DMS153 treated with DMSO at 0.1 percent for 48 hours (cell line): Measurements from ENCODE around the gene MAP3K4.

Experiments
- DNase-seq: peaks from one replicate; lab custom pipeline; 2025; ENCODE audit not compliant: unreplicated experiment; lab: John Stamatoyannopoulos, UW

The MAP3K4 gene, protein sequence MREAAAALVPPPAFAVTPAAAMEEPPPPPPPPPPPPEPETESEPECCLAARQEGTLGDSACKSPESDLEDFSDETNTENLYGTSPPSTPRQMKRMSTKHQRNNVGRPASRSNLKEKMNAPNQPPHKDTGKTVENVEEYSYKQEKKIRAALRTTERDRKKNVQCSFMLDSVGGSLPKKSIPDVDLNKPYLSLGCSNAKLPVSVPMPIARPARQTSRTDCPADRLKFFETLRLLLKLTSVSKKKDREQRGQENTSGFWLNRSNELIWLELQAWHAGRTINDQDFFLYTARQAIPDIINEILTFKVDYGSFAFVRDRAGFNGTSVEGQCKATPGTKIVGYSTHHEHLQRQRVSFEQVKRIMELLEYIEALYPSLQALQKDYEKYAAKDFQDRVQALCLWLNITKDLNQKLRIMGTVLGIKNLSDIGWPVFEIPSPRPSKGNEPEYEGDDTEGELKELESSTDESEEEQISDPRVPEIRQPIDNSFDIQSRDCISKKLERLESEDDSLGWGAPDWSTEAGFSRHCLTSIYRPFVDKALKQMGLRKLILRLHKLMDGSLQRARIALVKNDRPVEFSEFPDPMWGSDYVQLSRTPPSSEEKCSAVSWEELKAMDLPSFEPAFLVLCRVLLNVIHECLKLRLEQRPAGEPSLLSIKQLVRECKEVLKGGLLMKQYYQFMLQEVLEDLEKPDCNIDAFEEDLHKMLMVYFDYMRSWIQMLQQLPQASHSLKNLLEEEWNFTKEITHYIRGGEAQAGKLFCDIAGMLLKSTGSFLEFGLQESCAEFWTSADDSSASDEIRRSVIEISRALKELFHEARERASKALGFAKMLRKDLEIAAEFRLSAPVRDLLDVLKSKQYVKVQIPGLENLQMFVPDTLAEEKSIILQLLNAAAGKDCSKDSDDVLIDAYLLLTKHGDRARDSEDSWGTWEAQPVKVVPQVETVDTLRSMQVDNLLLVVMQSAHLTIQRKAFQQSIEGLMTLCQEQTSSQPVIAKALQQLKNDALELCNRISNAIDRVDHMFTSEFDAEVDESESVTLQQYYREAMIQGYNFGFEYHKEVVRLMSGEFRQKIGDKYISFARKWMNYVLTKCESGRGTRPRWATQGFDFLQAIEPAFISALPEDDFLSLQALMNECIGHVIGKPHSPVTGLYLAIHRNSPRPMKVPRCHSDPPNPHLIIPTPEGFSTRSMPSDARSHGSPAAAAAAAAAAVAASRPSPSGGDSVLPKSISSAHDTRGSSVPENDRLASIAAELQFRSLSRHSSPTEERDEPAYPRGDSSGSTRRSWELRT (N-terminal part only)

GRCh38 chr6:160991406-160992060, at the start of gene MAP3K4:
Gene MAP3K4, plus strand, starts transcription at chr6:160991769. Its CDS starts 163 bp downstream, at chr6:160991932.
- peak; percentile 10 for DNase-seq

- DNase-seq, result no peak
Measured at GRCh38 chr6:160943997-160944396, 47.6 kb upstream of the MAP3K4 start.

GRCh38 chr6:160945516-160946177, 45.9 kb upstream of the MAP3K4 start:
- no peak for DNase-seq

- no peak for DNase-seq
Measured at GRCh38 chr6:160949531-160949930, 42.0 kb upstream of the MAP3K4 start.

- DNase-seq, result no peak
Measured at GRCh38 chr6:160950507-160950906, 41.1 kb upstream of the MAP3K4 start.

DNA sequence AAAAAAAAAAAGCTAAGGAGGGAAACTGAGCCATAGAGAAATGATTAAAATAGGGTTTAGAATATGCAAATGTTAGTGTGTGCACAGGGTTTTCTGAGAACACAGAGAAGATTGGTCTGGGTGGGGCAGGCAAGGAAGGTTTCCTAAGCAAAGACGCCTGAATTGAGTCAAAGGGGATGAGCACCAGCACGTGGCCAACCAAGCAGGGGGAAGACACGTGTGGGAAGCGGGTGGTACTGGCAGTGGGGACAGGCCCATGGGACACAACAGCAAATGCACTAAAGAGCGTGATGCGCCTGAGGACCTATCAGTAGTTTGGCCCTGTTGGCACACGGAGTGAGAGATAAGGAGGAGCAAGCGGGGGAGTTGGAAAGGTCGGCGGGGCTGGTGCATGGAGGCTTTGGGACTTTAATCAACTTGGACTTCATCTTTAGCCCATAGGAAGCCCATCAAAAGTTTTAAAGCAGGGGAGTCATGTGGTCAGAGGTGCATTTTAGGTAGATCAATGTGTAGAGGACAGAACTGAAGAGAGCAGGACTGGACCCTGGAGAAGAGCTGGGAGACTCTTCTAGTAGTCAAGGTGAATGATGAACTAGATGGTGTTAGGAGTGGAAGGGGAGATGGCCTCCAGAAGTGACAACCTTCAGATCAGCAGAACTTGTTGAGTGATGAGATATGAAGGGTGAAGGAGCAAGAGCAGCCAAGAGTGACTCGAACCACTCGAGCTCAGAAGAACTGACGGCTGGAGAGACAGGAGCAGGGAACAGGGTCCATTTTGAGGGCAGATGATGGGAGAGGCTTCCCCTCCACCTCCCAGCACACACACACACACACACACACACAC, 40.2 kb upstream of the MAP3K4 start:
- no peak for DNase-seq

DNA sequence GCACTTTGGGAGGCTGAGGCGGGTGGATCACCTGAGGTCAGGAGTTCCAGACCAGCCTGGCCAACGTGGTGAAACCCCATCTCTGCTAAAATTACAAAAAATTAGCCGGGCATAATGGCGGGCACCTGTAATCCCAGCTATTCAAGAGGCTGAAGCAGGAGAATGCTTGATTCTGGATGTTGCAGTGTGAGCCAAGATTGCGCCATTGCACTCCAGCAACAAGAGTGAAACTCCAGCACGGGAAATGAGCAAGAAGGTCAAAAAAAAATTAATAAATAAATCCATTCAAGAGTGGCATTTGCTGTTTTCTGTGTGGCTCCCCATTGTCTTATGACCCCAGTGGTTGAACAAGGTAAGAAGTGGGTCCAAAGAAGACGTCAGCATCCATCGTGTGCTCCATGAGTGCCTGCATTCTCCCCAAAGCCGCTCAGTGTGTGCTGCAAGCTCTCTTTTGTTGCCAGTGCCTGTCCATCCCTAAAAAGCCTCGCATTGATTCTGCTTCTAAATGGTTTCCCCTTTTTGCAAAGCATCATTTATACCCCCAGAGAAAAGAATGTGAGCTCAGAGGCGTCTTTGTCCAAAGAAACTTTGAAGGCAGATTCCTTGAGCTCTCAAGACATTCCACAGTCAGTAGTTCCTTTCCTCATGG, 38.8 kb upstream of the MAP3K4 start:
- no peak for DNase-seq

DNA sequence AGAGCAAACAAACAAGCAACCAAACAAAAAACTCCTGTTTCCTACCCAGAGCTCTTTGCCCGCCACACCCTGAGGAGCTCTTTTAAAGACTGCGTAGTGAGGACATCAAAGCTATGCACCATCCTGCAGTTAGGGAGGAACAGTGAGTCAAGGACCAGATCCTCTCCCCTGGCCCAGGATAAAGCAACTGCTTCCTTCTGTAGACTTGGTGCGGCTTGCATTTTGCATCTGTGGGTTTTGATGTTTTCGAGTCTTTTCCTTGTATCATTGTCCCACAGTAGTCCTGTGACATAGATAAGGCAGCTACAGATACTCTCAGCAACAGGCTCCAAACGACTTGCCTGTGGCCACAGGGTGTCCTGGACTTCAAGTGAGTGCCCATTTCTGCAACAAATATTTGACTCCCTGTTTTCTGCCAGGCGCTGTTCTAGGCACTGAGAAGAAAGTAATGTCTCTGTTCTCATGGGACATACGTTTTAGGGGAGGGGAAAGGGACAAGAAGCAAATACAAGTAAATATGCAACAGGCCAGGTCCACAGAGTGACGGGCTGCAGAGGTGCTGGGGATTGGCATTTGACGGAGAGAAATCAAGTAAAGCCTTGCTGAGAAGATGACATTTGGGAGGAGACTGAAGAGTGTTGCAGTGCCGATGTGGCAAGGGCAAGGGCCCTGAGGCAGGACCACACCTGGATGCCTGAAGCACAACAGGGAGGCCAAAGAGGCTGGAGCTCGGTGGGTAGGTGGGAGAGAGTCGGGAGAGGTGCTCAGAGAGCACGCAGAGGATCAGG, 35.9 kb upstream of the MAP3K4 start:
- DNase-seq, result no peak

DNA sequence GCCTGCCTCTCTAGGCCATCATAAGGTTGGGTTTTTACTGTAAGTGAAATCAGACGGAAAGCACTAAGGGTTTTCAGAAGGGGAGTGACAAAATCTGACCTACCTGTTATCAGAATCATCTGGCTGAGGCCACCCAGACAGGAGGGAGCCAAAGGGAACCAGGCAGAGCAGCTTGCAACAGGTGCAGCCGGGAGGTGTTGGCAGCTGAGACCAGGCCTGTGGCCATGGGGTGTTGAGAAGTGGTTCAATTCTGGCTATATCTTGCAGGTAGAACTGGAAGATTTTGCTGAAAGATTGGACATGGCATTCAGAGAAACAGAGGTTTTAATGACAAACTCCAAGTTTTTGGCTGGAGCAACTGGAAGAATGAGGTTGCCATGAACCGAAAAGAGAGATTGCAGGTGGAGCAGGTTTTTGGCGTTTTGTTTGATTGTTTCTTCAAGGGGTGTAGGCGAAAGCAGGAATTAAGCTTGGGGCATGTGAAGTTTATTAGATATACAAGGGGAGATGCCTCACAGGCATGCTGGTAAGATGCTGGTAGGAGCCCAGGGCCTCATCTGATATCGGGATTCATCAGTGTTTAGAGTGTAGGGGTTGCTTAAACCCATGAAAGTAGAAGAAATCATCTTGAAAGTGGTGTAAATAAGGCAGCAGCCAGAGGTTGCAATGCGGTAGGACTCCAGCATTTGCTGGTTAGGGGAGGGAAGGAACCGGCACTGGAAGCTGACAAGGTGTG, 35.1 kb upstream of the MAP3K4 start:
- no peak for DNase-seq

DNA sequence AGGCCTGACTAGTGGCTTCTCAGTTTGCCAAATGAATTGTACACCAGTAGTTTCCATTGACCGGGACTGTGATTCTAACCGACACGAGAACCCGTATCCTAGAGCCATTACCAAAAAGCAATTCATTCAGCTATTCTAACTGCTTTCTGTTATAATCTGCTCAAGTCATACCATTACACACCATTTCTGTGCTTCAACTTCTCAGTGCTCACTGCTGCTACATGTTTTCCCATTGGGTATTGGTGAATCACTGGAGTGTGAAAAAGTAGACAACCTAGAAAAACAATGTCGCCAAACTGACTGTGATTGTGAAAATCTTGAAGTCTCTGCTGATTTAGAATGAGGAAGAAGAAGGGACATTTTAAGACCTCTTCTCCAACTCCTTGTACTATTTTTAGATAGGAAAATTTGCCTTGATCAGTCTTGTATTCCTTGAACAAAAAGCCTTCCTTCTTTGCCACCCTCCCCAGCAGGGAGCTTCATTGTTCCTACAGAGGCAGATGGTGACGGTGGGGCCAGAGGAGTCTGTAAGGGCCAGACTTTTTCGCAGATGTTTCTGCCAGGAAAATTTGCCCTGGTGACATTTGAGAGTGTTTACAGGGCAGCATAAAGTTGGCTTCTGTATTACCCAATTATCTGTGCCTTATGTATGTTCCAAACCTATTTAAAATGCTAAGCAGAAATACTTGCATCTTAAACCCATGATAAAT, 31.7 kb upstream of the MAP3K4 start:
- DNase-seq, result no peak

DNA sequence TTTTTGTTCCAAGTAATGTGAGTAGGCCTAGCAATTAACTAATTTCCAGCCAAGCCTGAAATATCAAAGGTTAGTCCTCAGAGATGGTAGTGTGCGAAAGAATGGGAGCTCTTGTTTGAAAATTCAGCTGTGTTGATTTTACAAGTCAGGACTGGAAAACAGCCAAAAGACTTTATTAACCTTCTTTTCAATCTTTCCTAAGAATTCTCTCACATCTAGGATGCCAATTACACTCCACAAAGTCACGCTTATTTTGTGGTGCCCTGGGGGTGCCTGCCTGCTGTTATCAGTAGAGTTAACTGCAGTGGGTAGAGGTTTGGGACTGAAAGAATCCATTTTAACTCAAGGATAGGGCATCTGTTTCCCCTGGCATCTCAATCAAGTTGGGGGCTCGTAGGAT, 30.7 kb upstream of the MAP3K4 start:
- DNase-seq, result no peak

GRCh38 chr6:160962835-160963623, 28.5 kb upstream of the MAP3K4 start:
- no peak for DNase-seq

- no peak for DNase-seq
Measured at GRCh38 chr6:160963651-160964050, 27.9 kb upstream of the MAP3K4 start.

DNA sequence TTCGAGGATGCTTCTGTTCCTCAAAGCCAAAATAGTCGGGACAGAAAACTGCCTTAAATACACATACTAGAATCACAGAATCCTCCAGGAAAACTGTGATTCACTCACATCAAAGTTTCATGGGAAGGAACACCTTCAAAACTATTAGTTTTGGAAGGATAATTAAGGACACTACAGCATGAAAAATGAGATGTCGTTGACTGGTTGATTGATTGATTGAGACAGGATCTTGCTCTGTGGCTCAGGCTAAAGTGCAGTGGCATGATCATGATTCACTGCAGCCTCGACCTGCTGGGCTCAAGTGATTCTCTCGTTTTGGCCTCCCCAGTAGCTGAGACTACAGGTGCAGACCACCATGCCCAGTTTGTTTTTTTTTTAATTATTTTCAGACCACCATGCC, 25.7 kb upstream of the MAP3K4 start:
- no peak for DNase-seq

- no peak for DNase-seq
Measured at GRCh38 chr6:160966493-160967229, 24.9 kb upstream of the MAP3K4 start.
